Stimulated activated CD4-positive, alpha-beta T cell treated with anti-CD3 and anti-CD28 coated beads, Interleukin-1b, Interleukin-23, amount 100 ng/mL, for 48 hours (primary cell): ENCODE data around the gene SLC12A8.

Source experiments
- DNase-seq: peaks from one replicate; pipeline ENCODE4 v3.0.0-alpha.2; 2020

SLC12A8 gene

GRCh38 chr3:125212509-125213363, at the start of gene SLC12A8:
Gene SLC12A8, minus strand, starts transcription at chr3:125212748. Its CDS starts 1,399 bp downstream, at chr3:125211349.
- no peak for DNase-seq

DNA sequence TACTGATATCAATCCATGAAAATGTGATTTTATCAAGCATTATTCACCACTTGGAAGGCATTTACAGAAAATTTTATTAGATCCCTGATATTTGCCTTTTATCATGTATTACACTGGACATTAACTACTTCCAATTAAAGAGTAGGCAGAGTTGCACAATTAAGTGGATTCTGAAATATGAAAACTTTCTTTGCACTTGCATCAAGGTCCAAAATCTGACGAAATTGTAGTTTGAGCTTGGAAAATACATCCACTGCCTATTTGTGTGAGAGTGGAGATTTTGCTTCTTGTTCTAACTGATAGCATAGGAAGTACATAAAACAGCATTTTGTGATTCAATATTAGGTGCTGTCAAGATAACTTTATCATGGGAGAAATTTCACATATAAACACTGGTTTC, 49.6 kb upstream of the SLC12A8 start:
- DNase-seq = no peak

DNA sequence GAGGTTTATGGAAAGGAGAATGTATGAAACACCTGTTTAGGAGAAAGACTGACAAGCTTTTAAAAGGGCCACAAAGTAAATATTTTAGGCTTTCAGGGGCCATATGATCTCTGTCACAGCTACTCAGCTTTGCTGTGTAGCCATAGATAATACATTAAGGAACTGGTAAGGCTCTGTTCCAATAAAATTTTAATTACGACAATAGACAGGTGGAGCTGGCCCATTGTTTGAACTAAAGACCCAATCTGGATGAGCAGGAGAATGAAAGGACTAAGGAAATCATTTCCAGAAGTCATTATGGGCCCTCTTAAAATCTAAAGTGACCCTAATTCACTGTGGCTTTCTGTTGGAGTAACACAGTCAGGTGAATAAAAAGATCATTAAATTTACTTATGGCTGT, 48.5 kb upstream of the SLC12A8 start:
- DNase-seq = no peak

DNA sequence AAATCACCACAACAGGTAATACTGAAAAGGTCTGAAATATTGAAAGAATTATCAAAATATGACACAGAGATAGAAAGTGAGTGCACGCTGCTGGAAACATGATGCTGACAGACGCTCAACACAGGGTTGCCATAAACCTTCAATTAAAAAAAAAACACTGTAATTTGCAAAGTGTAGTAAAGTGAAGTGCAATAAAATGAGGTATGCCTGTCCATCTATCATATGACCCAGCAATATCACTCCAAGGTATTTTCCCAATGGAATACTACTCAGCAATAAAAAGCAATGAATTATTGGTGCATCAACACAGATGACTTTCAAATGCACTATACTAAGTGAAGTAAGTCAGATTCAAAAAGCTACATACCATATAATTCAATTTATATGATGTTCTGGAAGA, 47.6 kb upstream of the SLC12A8 start:
- no peak for DNase-seq

GRCh38 chr3:125257536-125257935, 45.0 kb upstream of the SLC12A8 start:
- no peak for DNase-seq

GRCh38 chr3:125256675-125257074, 44.1 kb upstream of the SLC12A8 start:
- no peak for DNase-seq

GRCh38 chr3:125250973-125251372, 38.4 kb upstream of the SLC12A8 start:
- DNase-seq = no peak

DNA sequence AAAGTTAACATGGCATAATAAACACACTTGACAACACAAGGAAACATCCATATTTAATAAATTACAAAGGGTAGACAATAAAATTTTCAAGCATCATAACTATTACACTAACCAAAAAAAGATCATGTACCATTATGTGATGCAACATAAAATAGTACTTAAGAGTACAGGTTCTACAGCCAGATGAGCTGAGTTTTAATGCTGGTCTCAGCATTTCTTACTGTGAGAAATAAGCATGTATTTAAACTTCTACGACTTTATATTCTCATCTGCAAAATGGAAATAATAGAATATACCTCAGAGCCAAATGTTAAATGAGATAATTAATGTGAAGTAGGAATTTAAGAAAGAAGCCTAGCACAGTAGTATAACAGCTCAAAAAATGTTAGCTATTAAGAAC, 33.7 kb upstream of the SLC12A8 start:
- DNase-seq = no peak

DNA sequence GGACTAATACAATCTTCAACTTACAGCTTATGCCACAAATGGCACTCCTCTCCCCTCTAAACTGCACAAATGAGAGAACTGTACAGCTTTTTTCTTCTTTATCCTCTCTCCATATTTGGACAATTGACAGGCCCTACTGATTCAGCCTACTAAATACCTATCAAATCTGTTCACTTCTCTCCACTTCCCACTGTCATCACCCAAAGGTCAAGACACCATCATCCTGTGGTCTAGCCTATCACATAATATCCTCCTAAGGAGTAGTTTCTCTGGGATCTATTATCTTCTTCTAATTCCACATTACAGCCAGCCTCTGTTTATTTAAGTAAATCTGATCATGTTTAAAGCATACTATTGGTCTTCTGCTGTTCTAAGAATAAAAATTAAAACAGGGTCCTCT, 33.0 kb upstream of the SLC12A8 start:
- DNase-seq = no peak

- DNase-seq = no peak
These were observed 27.9 kb upstream of the SLC12A8 start for GRCh38 chr3:125240496-125240895.

DNA sequence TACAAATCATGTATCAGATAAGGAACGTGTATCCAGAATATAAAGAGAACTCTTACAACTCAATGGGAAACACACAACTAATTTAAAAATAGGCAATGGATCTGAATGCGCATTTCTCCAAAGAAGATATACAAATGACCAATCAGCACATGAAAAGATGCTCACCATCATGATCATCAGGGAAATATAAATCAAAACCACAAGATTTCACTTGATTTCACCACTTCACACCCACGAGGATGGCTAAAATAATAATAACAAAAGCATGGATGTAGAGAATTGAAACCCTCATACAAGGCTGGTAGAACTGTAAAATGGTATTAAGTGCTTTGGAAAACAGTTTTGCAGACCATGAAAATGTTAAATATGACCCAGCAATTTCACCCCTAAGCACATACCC, 26.7 kb upstream of the SLC12A8 start:
- DNase-seq = no peak

- no peak for DNase-seq
These were observed 26.2 kb upstream of the SLC12A8 start for GRCh38 chr3:125238759-125239158.

- no peak for DNase-seq
These were observed 23.9 kb upstream of the SLC12A8 start for GRCh38 chr3:125236331-125236903.

GRCh38 chr3:125234831-125235230, 22.3 kb upstream of the SLC12A8 start:
- DNase-seq = no peak

GRCh38 chr3:125232401-125232800, 19.9 kb upstream of the SLC12A8 start:
- DNase-seq = no peak

DNA sequence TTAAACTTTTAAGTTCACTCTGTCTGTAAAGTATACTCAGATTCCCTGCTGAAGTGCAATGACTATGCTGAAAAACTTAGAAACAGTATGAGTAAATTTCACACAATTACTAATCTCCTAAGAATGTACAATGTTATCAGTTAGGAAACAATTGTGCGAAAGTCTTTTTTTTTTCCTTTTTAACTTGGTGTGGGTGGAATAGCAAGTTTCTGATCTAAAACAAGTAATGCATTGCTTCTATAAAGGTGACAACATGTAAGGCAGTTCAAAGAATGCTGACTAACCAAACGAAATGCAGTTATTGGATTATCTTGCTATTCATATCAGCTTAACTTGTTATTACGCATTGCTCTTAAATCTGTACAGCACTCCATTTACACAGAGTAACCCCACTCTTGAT, 19.3 kb upstream of the SLC12A8 start:
- no peak for DNase-seq

DNA sequence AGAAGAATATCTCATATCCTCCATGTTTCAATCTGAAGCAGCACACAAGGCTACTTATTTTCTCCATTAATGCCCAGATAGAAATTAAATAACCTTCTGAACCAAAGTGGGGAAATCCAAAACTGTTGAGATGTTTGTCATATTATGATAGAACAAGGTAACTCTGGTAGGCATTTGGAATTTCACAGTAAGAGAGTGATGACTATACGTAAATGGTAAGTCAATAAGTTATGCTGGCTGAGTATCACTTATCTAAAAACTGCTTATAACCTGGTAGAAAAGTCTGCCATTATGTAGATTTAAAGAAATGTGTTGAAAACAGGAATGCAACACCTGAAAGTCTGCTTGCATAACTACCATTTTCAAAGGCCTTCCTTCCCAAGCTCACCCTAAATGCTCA, 17.2 kb upstream of the SLC12A8 start:
- DNase-seq = no peak

DNA sequence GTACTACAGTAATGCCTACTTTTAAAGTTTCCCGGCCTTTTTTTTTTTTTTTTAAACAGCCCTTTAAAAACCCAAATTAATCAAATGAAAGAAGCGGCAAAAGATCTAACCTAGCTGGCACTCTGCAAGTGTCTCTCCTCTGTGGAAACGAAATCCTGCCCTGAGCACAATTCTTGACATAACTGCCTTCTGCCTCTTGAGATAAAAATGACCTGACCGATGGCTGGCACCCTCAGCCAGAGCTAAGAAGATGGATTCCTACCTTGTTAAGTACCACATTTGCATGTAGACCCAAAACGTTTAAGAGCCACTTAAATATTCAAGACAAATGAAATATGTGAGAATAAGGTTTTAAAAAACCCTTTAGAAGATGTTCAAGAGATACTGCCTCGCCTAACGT, 16.6 kb upstream of the SLC12A8 start:
- DNase-seq = no peak

GRCh38 chr3:125221831-125222230, 9.3 kb upstream of the SLC12A8 start:
- DNase-seq = no peak

GRCh38 chr3:125220727-125221429, 8.3 kb upstream of the SLC12A8 start:
- no peak for DNase-seq

DNA sequence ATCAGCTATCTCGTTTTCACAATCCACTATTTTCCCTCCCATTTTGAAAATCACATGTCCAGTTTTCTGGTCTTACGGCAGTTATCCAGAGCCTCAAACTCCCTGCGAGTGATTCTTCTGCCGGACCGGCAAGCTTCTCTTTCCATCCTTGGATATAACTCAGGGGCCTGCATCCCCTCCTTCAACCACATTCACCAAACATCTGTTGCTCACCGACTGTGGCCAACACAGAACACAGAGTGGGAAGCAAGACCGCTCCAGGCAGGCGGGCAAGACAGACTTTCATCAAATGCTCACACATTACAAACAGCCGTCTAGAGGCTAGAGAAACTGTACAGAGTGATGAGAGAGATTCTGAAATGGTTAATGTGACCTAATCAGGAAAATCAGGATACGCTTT, 7.6 kb upstream of the SLC12A8 start:
- no peak for DNase-seq

GRCh38 chr3:125219261-125219701, 6.7 kb upstream of the SLC12A8 start:
- no peak for DNase-seq

DNA sequence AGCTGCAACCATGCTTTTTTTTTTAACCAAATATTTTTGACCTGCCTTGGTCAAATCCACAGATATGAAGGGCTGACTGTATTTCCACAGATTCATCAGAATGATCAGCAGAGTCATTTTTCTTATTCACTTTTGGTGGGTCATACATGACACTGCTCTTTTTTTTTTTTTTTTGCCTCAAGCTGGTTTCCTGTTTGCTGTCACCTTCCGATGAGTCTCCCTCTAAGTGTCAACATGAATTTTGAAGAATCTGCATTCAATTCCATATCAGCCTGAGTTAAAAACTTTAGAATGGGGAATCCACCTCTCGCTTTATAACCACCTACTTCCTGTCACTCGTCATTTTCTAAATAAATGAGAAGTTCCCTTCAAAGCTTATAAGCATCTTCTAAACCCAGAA, 2.2 kb upstream of the SLC12A8 start:
- DNase-seq = no peak

DNA sequence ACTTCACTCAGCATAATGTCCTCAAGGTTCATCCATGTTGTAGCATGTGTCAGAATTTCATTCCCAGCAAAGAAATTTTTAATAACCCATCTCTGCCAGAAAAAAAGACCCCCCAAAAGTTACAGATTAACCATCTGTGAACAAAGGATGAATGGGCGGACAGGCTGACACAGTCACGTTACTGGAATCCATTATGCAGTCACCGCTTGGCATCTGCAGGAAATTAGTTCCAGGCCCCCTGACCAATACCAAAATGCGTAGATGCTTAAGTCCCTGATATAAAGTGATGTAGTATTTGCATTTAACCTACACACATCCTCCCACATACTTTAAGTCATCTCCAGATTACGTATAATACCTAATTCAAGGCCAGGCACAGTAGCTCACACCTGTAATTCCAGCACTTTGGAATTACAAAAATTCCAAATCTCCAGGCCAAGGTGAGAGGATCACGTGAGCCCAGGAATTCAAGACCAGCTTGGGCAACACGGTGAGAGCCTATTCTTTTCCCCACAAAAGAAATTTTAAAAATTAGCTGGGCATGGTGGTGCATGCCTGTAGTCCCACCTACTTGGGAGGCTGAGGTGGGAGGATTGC, 1.5 kb upstream of the SLC12A8 start:
- no peak for DNase-seq
